Natural killer cell (primary cell): ENCODE results near the gene JPH3. TPM values are rescaled to one million over a fixed set of nuclear protein-coding genes. Genes with fewer than 3 reads are reported as not detected.
A peak's percentile ranks its signal among the peaks of the same experiment; 100 is the strongest.

Experiments used
- ATAC-seq, 3 donors: fragments of 150-1000 bp in 2 of 3; fragments of 200-7000 bp in 1 of 3; cut with Tn5 transposase; 1 replicate in 1 of 3; 2 replicates in 2 of 3; pipeline ENCODE4 v1.10.0; 2021; ENCODE audit warnings: mild to moderate bottlenecking in 2 of 3, moderate library complexity in 2 of 3
- DNase-seq, 2 donors: peaks; one replicate each; pipeline versions ENCODE4 v3.0.0 to v3.0.0-alpha.2; 2013 to 2021; ENCODE audit warnings: mixed read lengths in 1 of 2
- H3K27ac ChIP-seq: one replicate; pipeline ENCODE4 v1.5.1; 2013; ENCODE audit warnings: mild to moderate bottlenecking, low read length
- H3K27me3 ChIP-seq: one replicate; pipeline ENCODE4 v1.6.1; 2013; ENCODE audit warnings: low read length; ENCODE audit not compliant: control insufficient read depth, insufficient read depth
- H3K36me3 ChIP-seq: one replicate; pipeline ENCODE4 v1.6.1; 2013; ENCODE audit warnings: low read length; ENCODE audit not compliant: control insufficient read depth, insufficient read depth
- H3K4me1 ChIP-seq: one replicate; pipeline ENCODE4 v1.6.1; 2013; ENCODE audit warnings: low read length; ENCODE audit not compliant: control insufficient read depth, insufficient read depth
- H3K4me3 ChIP-seq: one replicate; pipeline ENCODE4 v1.5.1; 2013; ENCODE audit warnings: low read length
- H3K9me3 ChIP-seq: one replicate; pipeline ENCODE4 v1.6.1; 2013; ENCODE audit warnings: low read length; ENCODE audit not compliant: control insufficient read depth, insufficient read depth
- H3K27ac Mint-ChIP-seq, 2 donors: one replicate each; pipeline ENCODE4 v1.8.0; 2022; ENCODE audit warnings: mild to moderate bottlenecking in 2 of 2, mixed read lengths in 2 of 2, moderate library complexity in 1 of 2
- H3K27me3 Mint-ChIP-seq, 2 donors: one replicate each; pipeline ENCODE4 v1.8.0; 2022; ENCODE audit warnings: low read depth in 2 of 2, mixed read lengths in 2 of 2
- H3K36me3 Mint-ChIP-seq: one replicate; pipeline ENCODE4 v1.8.0; 2022; ENCODE audit warnings: mixed read lengths
- H3K4me1 Mint-ChIP-seq, 2 donors: one replicate each; pipeline ENCODE4 v1.8.0; 2022; ENCODE audit warnings: mixed read lengths in 2 of 2
- H3K4me3 Mint-ChIP-seq: one replicate; pipeline ENCODE4 v1.8.0; 2022; ENCODE audit warnings: mild to moderate bottlenecking, moderate library complexity, mixed read lengths
- H3K9me3 Mint-ChIP-seq, 2 donors: one replicate each; pipeline ENCODE4 v1.8.0; 2022; ENCODE audit warnings: mixed read lengths in 2 of 2
- WGBS: methylation state at CpG from one replicate; pipeline ENCODE4 v1.1.7; 2013; ENCODE audit warnings: missing lambda C conversion rate; ENCODE audit not compliant: insufficient coverage; 5-methylcytosine and 5-hydroxymethylcytosine counted together
- intact Hi-C: fragments of 100-400 bp; cut with micrococcal nuclease; formaldehyde crosslinking; loops from one replicate; pipeline ENCODE4 v1.14.2; 2022
- total RNA-seq, 4 donors: library from RNA; stranded (reverse); fragments of 120-200 nt in 1 of 4; gene quantifications; one replicate each; pipeline versions ENCODE4 v1.2.3 to v1.2.4, GENCODE V29; 2013 to 2022
- TF ChIP-seq, protein P1 (sequence below): fragments of 200-600 bp; IDR thresholded peaks from one replicate; pipeline ENCODE4 v1.8.0; 2022; ENCODE audit warnings: antibody characterized with exemption

Gene JPH3
- total RNA-seq, 3 donors from 2014 or later (not counting 1 experiment from before 2014, with no cell fraction given) = not detected

DNA sequence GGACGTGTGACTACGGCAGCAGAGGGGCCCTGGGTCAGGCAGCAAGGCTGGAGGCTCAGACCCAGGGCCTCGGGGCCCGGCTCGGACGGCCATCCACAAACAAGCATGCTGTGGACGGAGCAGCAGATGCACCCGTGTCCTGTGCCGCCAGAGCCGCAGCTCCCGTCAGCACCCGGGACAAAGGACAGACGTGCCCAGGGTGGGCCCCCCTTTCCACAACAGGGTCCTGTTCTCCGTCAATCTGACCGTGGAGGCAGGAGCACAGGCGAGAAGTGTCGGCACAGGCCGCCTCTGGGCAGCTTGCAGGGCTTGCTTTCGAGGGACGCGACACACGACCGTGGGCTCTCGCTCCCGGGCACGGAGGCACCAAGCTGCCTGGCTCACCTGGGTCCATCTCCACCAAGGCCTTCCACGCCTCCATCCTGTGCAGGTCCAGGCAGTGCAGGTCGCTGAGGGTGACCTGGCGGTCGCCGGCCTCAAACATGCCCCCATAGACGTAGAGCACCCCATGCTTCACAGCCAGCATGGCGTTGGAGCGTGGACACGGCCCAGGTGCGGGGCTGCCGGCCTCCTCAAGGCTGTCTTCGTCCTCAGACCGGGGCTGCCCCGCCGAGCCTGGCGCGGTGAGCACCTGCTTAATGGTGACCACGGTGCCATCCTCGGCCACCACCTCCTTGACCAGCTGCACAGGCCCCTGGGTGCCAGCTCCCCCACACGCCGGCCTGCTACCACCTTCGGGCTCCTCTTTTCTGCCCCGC lies 106.8 kb downstream of the JPH3 start:
- intact Hi-C loops = no loop called here
- DNase-seq (no peak), ATAC-seq (no peak)
- H3K36me3 Mint-ChIP-seq = no peaks in the 10 kb centered on the region
- H3K4me3 Mint-ChIP-seq = no peak overlapping the region
- H3K27ac Mint-ChIP-seq = no peak overlapping the region
- no peaks in the 10 kb centered on the region for H3K27me3 Mint-ChIP-seq
- WGBS = 97% methylated on average over 49 of the region's 49 CpGs
- peaks cover 64% of the 10 kb centered on the region for H3K36me3 ChIP-seq
- no peaks in the 10 kb centered on the region for H3K9me3 Mint-ChIP-seq
- H3K4me1 Mint-ChIP-seq = peaks cover 19 to 26% of the 10 kb centered on the region in 2 donors
- H3K4me3 ChIP-seq = no peak overlapping the region
- no peaks in the 10 kb centered on the region for H3K27me3 ChIP-seq
- H3K27ac ChIP-seq = no peak overlapping the region
- no peaks in the 10 kb centered on the region for H3K9me3 ChIP-seq
- TF ChIP-seq, protein P1, sequence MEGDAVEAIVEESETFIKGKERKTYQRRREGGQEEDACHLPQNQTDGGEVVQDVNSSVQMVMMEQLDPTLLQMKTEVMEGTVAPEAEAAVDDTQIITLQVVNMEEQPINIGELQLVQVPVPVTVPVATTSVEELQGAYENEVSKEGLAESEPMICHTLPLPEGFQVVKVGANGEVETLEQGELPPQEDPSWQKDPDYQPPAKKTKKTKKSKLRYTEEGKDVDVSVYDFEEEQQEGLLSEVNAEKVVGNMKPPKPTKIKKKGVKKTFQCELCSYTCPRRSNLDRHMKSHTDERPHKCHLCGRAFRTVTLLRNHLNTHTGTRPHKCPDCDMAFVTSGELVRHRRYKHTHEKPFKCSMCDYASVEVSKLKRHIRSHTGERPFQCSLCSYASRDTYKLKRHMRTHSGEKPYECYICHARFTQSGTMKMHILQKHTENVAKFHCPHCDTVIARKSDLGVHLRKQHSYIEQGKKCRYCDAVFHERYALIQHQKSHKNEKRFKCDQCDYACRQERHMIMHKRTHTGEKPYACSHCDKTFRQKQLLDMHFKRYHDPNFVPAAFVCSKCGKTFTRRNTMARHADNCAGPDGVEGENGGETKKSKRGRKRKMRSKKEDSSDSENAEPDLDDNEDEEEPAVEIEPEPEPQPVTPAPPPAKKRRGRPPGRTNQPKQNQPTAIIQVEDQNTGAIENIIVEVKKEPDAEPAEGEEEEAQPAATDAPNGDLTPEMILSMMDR = no peak
- H3K4me1 ChIP-seq = peaks cover 25% of the 10 kb centered on the region

DNA sequence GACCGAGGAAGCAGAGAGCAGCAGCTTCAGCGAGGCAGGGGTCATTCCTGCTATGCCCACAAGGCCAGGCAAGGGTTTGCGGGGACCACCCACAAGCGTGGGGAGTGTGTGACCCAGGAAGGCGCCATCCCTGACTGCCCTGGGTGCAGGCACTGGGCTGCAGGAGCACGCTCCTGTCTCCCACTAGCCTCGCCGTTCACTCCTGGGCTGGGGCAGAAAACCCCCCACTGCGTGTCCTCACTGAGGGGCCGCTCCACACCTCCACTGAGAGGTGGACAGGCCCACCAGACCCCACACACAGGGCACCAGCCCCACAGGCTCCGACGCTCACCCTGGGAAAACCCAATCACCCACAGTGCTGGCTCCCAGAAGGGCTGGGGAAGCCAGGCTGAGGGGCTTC lies 107.4 kb downstream of the JPH3 start:
- H3K4me1 Mint-ChIP-seq = peaks cover 24 to 29% of the 10 kb centered on the region in 2 donors
- no peak for DNase-seq
- Histone ChIP-seq H3K36me3 (peaks cover 68% of the 10 kb centered on the region), H3K27me3 (no peaks in the 10 kb centered on the region), H3K4me3 (no peak overlapping the region), H3K9me3 (no peaks in the 10 kb centered on the region), H3K27ac (no peak overlapping the region), H3K4me1 (peaks cover 31% of the 10 kb centered on the region)
- WGBS = 96% methylated on average over 12 of the region's 12 CpGs
- no peak for ATAC-seq
- intact Hi-C loops = no loop called here
- no peaks in the 10 kb centered on the region for H3K36me3 Mint-ChIP-seq
- H3K9me3 Mint-ChIP-seq = no peaks in the 10 kb centered on the region
- H3K4me3 Mint-ChIP-seq = no peak overlapping the region
- peak overlapping the region in 1 of 2 donors; percentile 23 for H3K27ac Mint-ChIP-seq
- TF ChIP-seq, protein P1 = no peak
- no peaks in the 10 kb centered on the region for H3K27me3 Mint-ChIP-seq

DNA sequence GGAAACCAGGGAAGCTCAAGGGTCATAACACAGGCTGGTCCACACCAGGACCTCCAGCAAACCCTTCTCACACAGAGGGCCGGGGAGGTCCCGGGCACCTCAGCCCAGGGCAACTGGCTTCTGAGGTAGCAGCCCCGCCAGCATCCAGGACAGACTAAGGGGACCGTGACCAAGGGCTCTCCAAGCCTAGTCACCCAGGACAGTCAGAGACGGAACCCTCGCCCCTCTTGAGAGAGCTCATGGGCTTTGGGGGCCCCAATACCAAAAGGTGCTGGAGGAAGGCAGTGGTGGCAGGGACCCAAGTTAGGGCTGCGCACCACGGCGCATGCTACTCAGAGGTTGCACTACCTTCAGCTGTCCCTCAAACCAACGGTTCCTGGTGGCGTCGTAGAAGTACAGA lies 108.6 kb downstream of the JPH3 start:
- ATAC-seq (no peak), DNase-seq (no peak)
- H3K4me3 Mint-ChIP-seq = no peak overlapping the region
- no peaks in the 10 kb centered on the region for H3K9me3 Mint-ChIP-seq
- no peaks in the 10 kb centered on the region for H3K27me3 Mint-ChIP-seq
- peak overlapping the region in 1 of 2 donors; percentile 38 for H3K27ac Mint-ChIP-seq
- TF ChIP-seq, protein P1 = no peak
- H3K4me1 ChIP-seq = peaks cover 35% of the 10 kb centered on the region
- intact Hi-C loops = no loop called here
- peaks cover 36 to 39% of the 10 kb centered on the region in 2 donors for H3K4me1 Mint-ChIP-seq
- peaks cover 74% of the 10 kb centered on the region for H3K36me3 ChIP-seq
- peaks cover 10% of the 10 kb centered on the region for H3K36me3 Mint-ChIP-seq
- no peak overlapping the region for H3K27ac ChIP-seq
- H3K9me3 ChIP-seq = no peaks in the 10 kb centered on the region
- 96% methylated on average over 12 of the region's 12 CpGs for WGBS
- no peaks in the 10 kb centered on the region for H3K27me3 ChIP-seq
- no peak overlapping the region for H3K4me3 ChIP-seq
